Endothelial cell of umbilical vein (primary cell): ENCODE results near the gene CILP. TPM values are rescaled to one million over a fixed set of nuclear protein-coding genes. Genes with fewer than 3 reads are reported as not detected.

Experiments used
- BruUV-seq: library from RNA; stranded (reverse); fragments of 400-500 nt; replicated peaks from 2 replicates; lab custom pipeline; 2021; lab: Mats Ljungman, UMichigan
- CTCF ChIA-PET: fragments of 300-600, 350-600 bp; sonication (Branson Sonifier 250); formaldehyde crosslinking; loops from one replicate; lab custom pipeline; 2021; ENCODE audit warnings: antibody characterized with exemption, inconsistent platforms; lab: Charles Lee
- POLR2A ChIA-PET: fragments of 300-600, 350-600 bp; sonication (Branson Sonifier 250); formaldehyde crosslinking; loops from one replicate; lab custom pipeline; 2021; ENCODE audit warnings: antibody characterized with exemption, inconsistent platforms; lab: Charles Lee
- DNase-seq: peaks from one replicate; pipeline ENCODE4 v3.0.0-alpha.2; 2011; ENCODE audit warnings: low read depth, low spot score
- FAIRE-seq: peaks from 2 replicates; lab custom pipeline; 2011; peaks lifted over from hg19 to GRCh38; lab: Jason Lieb, UNC
- H2AFZ ChIP-seq: 2 replicates; pipeline ENCODE4 v1.6.0; 2012; ENCODE audit warnings: low read depth, low read length, control low read depth, inconsistent platforms
- H3K27ac ChIP-seq: 2 replicates; pipeline ENCODE4 v1.5.1; 2011; ENCODE audit warnings: low read depth, mild to moderate bottlenecking, control low read depth, low read length, moderate library complexity; ENCODE audit not compliant: insufficient read depth
- H3K27me3 ChIP-seq, 2 experiments: 2 replicates each; pipeline versions ENCODE4 v1.6.0 to v1.6.1; 2011; ENCODE audit warnings: low read length in 2 of 2, mixed read lengths in 1 of 2; ENCODE audit not compliant: control insufficient read depth in 2 of 2, insufficient read depth in 2 of 2
- H3K36me3 ChIP-seq, 2 experiments: 2 replicates in 1 of 2; 3 replicates in 1 of 2; pipeline ENCODE4 v1.5.1; 2011; ENCODE audit warnings: low read length in 2 of 2, mild to moderate bottlenecking in 1 of 2, moderate library complexity in 1 of 2; ENCODE audit not compliant: control insufficient read depth in 2 of 2, insufficient read depth in 2 of 2; ENCODE audit errors: extremely low read depth in 1 of 2
- H3K4me1 ChIP-seq: 3 replicates; pipeline ENCODE4 v1.5.1; 2011; ENCODE audit warnings: mild to moderate bottlenecking, low read length; ENCODE audit not compliant: control insufficient read depth, insufficient read depth; ENCODE audit errors: extremely low read depth
- H3K4me2 ChIP-seq: 2 replicates; pipeline ENCODE4 v1.6.1; 2011; ENCODE audit warnings: low read length, control low read depth, mixed read lengths; ENCODE audit not compliant: insufficient read depth
- H3K4me3 ChIP-seq, 3 experiments: fragments of 200-600 bp in 1 of 3; sonication (generic), shearing (Covaris generic) in 1 of 3; replicated peaks in 1 of 3; 2 replicates each; pipeline ENCODE4 v1.5.1; 2011 to 2016; ENCODE audit warnings: control low read depth in 3 of 3, low read length in 3 of 3, mild to moderate bottlenecking in 2 of 3, inconsistent platforms in 1 of 3, low read depth in 1 of 3, moderate library complexity in 1 of 3; ENCODE audit not compliant: insufficient read depth in 1 of 3
- H3K79me2 ChIP-seq: 2 replicates; pipeline ENCODE4 v1.6.0; 2012; ENCODE audit warnings: low read length, inconsistent platforms; ENCODE audit not compliant: control insufficient read depth, insufficient read depth
- H3K9ac ChIP-seq: replicated peaks from 2 replicates; pipeline ENCODE3; 2011; ENCODE audit warnings: low read length, control low read depth; ENCODE audit not compliant: insufficient read depth; ENCODE audit errors: extremely low read depth
- H3K9me1 ChIP-seq: replicated peaks from 3 replicates; pipeline ENCODE4 v1.6.0; 2011; ENCODE audit warnings: mild to moderate bottlenecking, low read length; ENCODE audit not compliant: control insufficient read depth, insufficient read depth; ENCODE audit errors: extremely low read depth
- H3K9me3 ChIP-seq: replicated peaks from 2 replicates; pipeline ENCODE4 v1.5.1; 2012; ENCODE audit warnings: low read length, inconsistent platforms; ENCODE audit not compliant: control insufficient read depth, insufficient read depth
- H4K20me1 ChIP-seq: replicated peaks from 2 replicates; pipeline ENCODE3; 2011; ENCODE audit warnings: mild to moderate bottlenecking, low read length; ENCODE audit not compliant: control insufficient read depth, insufficient read depth; ENCODE audit errors: extremely low read depth
- CTCF ChIP-seq, 2 donors: IDR thresholded peaks; 1 replicate in 1 of 2; 2 replicates in 1 of 2; pipeline ENCODE4 v1.5.1; 2011; ENCODE audit warnings: low read length in 2 of 2, mild to moderate bottlenecking in 2 of 2, moderate library complexity in 2 of 2, control low read depth in 1 of 2, inconsistent platforms in 1 of 2, low read depth in 1 of 2; ENCODE audit not compliant: insufficient read depth in 1 of 2; ENCODE audit errors: extremely low read depth in 1 of 2
- EZH2 ChIP-seq: IDR thresholded peaks from 2 replicates; pipeline ENCODE4 v1.6.1; 2012; ENCODE audit warnings: borderline replicate concordance, low read depth, mild to moderate bottlenecking, moderate library complexity, low read length, inconsistent platforms; ENCODE audit not compliant: severe bottlenecking
- FOS ChIP-seq: IDR thresholded peaks from 2 replicates; pipeline ENCODE4 v1.6.1; 2011; ENCODE audit warnings: mild to moderate bottlenecking, low read length, moderate library complexity, borderline replicate concordance; ENCODE audit not compliant: insufficient read depth
- GATA2 ChIP-seq: IDR thresholded peaks from 2 replicates; pipeline ENCODE4 v1.7.0; 2011; ENCODE audit warnings: low read depth, mild to moderate bottlenecking, moderate library complexity, mixed read lengths, low read length; ENCODE audit not compliant: insufficient read length, insufficient read depth
- JUN ChIP-seq: IDR thresholded peaks from 2 replicates; pipeline ENCODE4 v1.6.1; 2011; ENCODE audit warnings: borderline replicate concordance, low read depth; ENCODE audit not compliant: insufficient read length, insufficient read depth
- MAX ChIP-seq: IDR thresholded peaks from 2 replicates; pipeline ENCODE4 v1.6.1; 2011; ENCODE audit not compliant: insufficient read depth, insufficient read length
- MYC ChIP-seq: IDR thresholded peaks from one replicate; pipeline ENCODE4 v1.6.1; 2011; ENCODE audit warnings: mild to moderate bottlenecking, low read depth, low read length
- POLR2A ChIP-seq: IDR thresholded peaks from 2 replicates; pipeline ENCODE4 v1.6.1; 2012; ENCODE audit warnings: low read depth, mild to moderate bottlenecking, control low read depth, low read length
- POLR2AphosphoS5 ChIP-seq: IDR thresholded peaks from 2 replicates; pipeline ENCODE4 v1.6.1; 2012; ENCODE audit warnings: low read depth, mild to moderate bottlenecking, control low read depth, low read length, moderate library complexity; ENCODE audit not compliant: insufficient read depth
- dilution Hi-C: fragments of 300-500 bp; cut with MboI; formaldehyde crosslinking; loops from one replicate; pipeline ENCODE4 v1.15.0; 2019; ENCODE audit warnings: low sequenced_read_pairs; ENCODE audit not compliant: extremely low pct_ligation_motif_present
- intact Hi-C: fragments of 100-400 bp; cut with micrococcal nuclease; formaldehyde crosslinking; loops from one replicate; pipeline ENCODE4 v1.10.0; 2022
- polyA plus RNA-seq, 4 experiments: library from polyadenylated mRNA; depleted of rRNA in 3 of 4; stranded (reverse) in 3 of 4; unstranded in 1 of 4; fragments of >200 nt; gene quantifications; 2 replicates each; pipeline versions ENCODE4 v1.2.1 to v1.2.3, GENCODE V29; 2011 to 2012; ENCODE audit warnings: missing spikeins in 1 of 4
- total RNA-seq: library from RNA; stranded (reverse); gene quantifications from 2 replicates; pipeline ENCODE4 v1.2.3, GENCODE V29; 2021

The CILP gene
- total and polyA plus RNA-seq, 2 donors (not counting 3 experiments of a cell fraction or from before 2014, with no cell fraction given), result 0.01 TPM; not detected in 1

- FAIRE-seq (no peak), DNase-seq (no peak)
- H4K20me1 ChIP-seq, result no peaks in the 10 kb centered on the region
- TF ChIP-seq CTCF (IDR thresholded peaks at IDR 0.05; ENCODE audit: extremely low read depth in 1 of 2, insufficient read depth in 1 of 2, low read depth in 1 of 2, low read length in 2 of 2) (no peak), JUN (no peak), MYC (no peak), FOS (no peak), MAX (no peak), POLR2AphosphoS5 (no peak), POLR2A (no peak), GATA2 (no peak), EZH2 (no peak)
- H3K4me2 ChIP-seq, result no peak overlapping the region
- BruUV-seq, result no TSS peak
- intact Hi-C loops, result no loop called here
- H3K4me1 ChIP-seq, result no peaks in the 10 kb centered on the region
- H3K27me3 ChIP-seq, result peaks cover 0 to 2% of the 10 kb centered on the region in 2 experiments
- no peaks in the 10 kb centered on the region for H3K9me3 ChIP-seq
- H3K27ac ChIP-seq, result no peak overlapping the region
- H3K79me2 ChIP-seq, result no peaks in the 10 kb centered on the region
- no peak overlapping the region for H2AFZ ChIP-seq
- ChIA-PET POLR2A (interaction anchor here (0.6 to 1.1 kb wide), 2 partner anchors 110 to 267 kb away, joined by 3 to 7 read pairs; partner anchors contain the start of gene RNU5B-1), CTCF (interaction anchor here (0.6 to 1.2 kb wide), 5 partner anchors 14 to 190 kb away, joined by 3 to 4 read pairs (median 4); no protein-coding TSS in a partner anchor)
- no peaks in the 10 kb centered on the region for H3K9me1 ChIP-seq
- no peaks in the 10 kb centered on the region for H3K36me3 ChIP-seq
- no peak overlapping the region for H3K9ac ChIP-seq
- dilution Hi-C loops, result no loop called here
- H3K4me3 ChIP-seq, result no peak overlapping the region
Measured at GRCh38 chr15:65194826-65195547, 16.3 kb downstream of the CILP start.
